Esophagus squamous epithelium (tissue), 5 donors: ENCODE measurements around the gene ST3GAL3. TPM values are rescaled to one million over a fixed set of nuclear protein-coding genes. Genes with fewer than 3 reads are reported as not detected.

Experiments
- DNase-seq: peaks from one replicate; lab custom pipeline; 2025; lab: John Stamatoyannopoulos, UW
- H3K27ac ChIP-seq, 4 donors: fragments of 200-600 bp; sonication (generic); one replicate each; pipeline ENCODE4 v1.5.1; 2016 to 2019; ENCODE audit warnings: mild to moderate bottlenecking in 1 of 4
- H3K27me3 ChIP-seq, 4 donors: fragments of 200-600 bp; sonication (generic); 1 replicate in 3 of 4; 2 replicates in 1 of 4; pipeline versions ENCODE4 v1.5.1 to v1.6.0; 2017 to 2021; ENCODE audit warnings: antibody characterized with exemption in 1 of 4
- H3K36me3 ChIP-seq, 3 donors: fragments of 200-600 bp; sonication (generic); one replicate each; pipeline ENCODE4 v1.5.1; 2016 to 2019
- H3K4me1 ChIP-seq, 3 donors: fragments of 200-600 bp; sonication (generic); one replicate each; pipeline ENCODE4 v1.5.1; 2017 to 2019
- H3K4me3 ChIP-seq, 4 donors: fragments of 200-600 bp; sonication (generic); 1 replicate in 3 of 4; 2 replicates in 1 of 4; pipeline ENCODE4 v1.5.1; 2016 to 2019; ENCODE audit warnings: mild to moderate bottlenecking in 2 of 4, moderate library complexity in 1 of 4
- H3K9me3 ChIP-seq, 3 donors: fragments of 200-600 bp; sonication (generic); one replicate each; pipeline ENCODE4 v1.5.1; 2016 to 2019
- POLR2A ChIP-seq, 4 donors: fragments of 450-650 bp; IDR thresholded peaks; one replicate each; pipeline ENCODE4 v1.6.1; 2017; ENCODE audit warnings: antibody characterized with exemption in 4 of 4, mild to moderate bottlenecking in 4 of 4, moderate library complexity in 3 of 4
- WGBS, 2 donors: methylation state at CpG; one replicate each; pipeline ENCODE4 v1.1.5; 2018; 5-methylcytosine and 5-hydroxymethylcytosine counted together
- intact Hi-C: fragments of 100-400 bp; cut with DNase I; formaldehyde crosslinking; loops from one replicate; pipeline ENCODE4 v1.15.0; 2022
- total RNA-seq, 4 donors: library from RNA; depleted of rRNA; stranded (reverse); fragments of >200 nt; gene quantifications; one replicate each; pipeline ENCODE4 v1.1.0, GENCODE V29; 2016
- TF ChIP-seq, protein P1 (sequence below), 6 experiments: fragments of 450-650 bp in 4 of 6; fragments of 200-600 bp in 2 of 6; sonication (generic) in 2 of 6; IDR thresholded peaks; one replicate each; pipeline ENCODE4 v1.5.1; 2016 to 2019; ENCODE audit warnings: antibody characterized with exemption in 6 of 6, mild to moderate bottlenecking in 4 of 6, moderate library complexity in 4 of 6
- donor health status: DM: yes; HTN: yes; CAD: no.

The ST3GAL3 gene
- total RNA-seq, 4 donors from 2014 or later, result 2.8 to 10.7 (median 7.1) TPM

DNA sequence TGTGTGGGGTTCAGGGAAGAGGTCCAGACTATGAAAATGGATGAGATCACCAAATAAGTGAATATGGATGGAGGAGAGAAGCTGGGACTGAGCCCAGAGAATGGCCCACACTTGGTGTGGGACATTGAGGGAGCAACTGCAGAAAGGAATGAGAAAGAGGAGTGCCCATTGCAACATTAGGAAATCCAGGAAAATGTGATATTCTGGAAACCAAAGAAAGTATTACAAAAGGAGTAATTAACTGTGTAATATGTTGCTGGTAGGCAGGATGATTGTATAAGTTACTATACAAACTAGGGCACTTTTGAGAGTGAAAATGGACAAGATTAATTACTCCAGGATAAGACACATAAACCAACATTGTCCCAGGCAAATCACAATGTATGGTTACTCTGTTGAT is 166.5 kb downstream of the ST3GAL3 start:
- no peaks in the 10 kb centered on the region for H3K36me3 ChIP-seq
- no peaks in the 10 kb centered on the region for H3K27me3 ChIP-seq
- DNase-seq, result no peak
- H3K4me3 ChIP-seq, result no peak overlapping the region
- H3K4me1 ChIP-seq, result peaks cover 0 to 11% (median 0%) of the 10 kb centered on the region in 3 donors
- H3K9me3 ChIP-seq, result no peaks in the 10 kb centered on the region
- intact Hi-C loops, result no loop called here
- TF ChIP-seq, protein P1, sequence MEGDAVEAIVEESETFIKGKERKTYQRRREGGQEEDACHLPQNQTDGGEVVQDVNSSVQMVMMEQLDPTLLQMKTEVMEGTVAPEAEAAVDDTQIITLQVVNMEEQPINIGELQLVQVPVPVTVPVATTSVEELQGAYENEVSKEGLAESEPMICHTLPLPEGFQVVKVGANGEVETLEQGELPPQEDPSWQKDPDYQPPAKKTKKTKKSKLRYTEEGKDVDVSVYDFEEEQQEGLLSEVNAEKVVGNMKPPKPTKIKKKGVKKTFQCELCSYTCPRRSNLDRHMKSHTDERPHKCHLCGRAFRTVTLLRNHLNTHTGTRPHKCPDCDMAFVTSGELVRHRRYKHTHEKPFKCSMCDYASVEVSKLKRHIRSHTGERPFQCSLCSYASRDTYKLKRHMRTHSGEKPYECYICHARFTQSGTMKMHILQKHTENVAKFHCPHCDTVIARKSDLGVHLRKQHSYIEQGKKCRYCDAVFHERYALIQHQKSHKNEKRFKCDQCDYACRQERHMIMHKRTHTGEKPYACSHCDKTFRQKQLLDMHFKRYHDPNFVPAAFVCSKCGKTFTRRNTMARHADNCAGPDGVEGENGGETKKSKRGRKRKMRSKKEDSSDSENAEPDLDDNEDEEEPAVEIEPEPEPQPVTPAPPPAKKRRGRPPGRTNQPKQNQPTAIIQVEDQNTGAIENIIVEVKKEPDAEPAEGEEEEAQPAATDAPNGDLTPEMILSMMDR (IDR thresholded peaks at IDR 0.05), result no peak
- TF ChIP-seq POLR2A (IDR thresholded peaks at IDR 0.05), result no peak
- H3K27ac ChIP-seq, result no peak overlapping the region

DNA sequence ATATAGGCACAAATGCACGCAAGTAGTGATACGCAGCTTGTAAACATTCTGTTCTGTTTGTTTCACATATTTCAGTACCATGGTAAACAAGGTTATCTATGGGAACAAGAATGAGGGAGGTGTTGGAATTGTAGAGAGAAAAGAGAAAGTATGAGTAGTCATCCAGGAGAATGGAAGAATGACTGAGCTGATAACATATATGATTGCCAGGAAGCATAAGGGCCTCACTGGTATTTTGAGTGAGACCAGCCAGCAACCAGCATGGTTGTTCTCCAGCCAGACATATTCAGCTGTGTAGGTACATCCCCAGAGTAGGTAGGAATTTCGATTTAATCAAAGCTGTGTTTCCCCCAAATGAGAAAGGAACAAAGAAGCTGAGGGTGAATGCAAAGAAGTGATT is 167.4 kb downstream of the ST3GAL3 start:
- no peak for DNase-seq
- Histone ChIP-seq H3K9me3 (no peaks in the 10 kb centered on the region), H3K27ac (no peak overlapping the region), H3K4me1 (peaks cover 3 to 14% (median 5%) of the 10 kb centered on the region in 3 donors), H3K36me3 (no peaks in the 10 kb centered on the region), H3K4me3 (no peak overlapping the region), H3K27me3 (no peaks in the 10 kb centered on the region)
- no peak for TF ChIP-seq POLR2A (IDR thresholded peaks at IDR 0.05)
- TF ChIP-seq, protein P1 (IDR thresholded peaks at IDR 0.05), result no peak
- intact Hi-C loops, result no loop called here
- WGBS, 2 donors, result 85 to 94% methylated on average over 3 of the region's 3 CpGs

DNA sequence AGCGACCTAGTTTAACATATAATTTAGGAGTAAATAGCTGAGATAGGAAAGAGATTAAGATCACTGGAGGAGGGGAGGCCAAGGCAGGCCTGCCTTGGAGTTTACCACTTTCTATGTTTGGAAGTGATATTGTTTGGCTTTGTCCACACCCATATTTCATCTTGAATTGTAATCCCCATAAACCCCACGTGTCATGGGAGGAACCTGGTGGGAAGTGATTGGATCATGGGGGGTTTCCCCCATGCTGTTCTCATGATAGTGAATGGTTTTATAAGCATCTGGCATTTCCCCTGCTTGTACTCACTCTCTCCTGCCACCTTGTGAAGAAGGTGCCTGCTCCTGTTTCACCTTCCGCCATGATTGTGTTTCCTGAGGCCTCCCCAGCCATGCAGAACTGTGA is 168.0 kb downstream of the ST3GAL3 start:
- 70 to 77% methylated on average over 3 of the region's 3 CpGs for WGBS, 2 donors
- intact Hi-C loops, result no loop called here
- DNase-seq, result no peak

DNA sequence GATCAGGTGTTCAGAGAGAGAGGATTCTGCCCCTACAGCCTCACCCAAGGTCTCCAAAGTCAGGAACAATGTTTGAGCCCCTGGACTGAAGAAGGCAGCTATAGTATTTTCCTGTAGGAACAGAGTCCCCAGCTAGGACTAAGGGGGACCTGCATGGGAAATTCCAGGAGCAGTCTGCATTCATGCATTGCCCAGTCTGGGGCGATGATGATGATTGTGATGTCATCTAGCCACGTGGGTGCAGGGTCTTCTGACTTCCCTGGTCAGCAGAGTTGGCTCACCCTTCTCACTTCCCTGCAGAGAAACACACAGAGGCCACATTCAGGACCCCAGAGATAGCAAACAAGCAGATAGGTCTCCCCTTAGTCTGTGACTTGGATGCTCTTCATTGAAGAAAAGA is 169.8 kb downstream of the ST3GAL3 start:
- no peaks in the 10 kb centered on the region for H3K27me3 ChIP-seq
- H3K4me3 ChIP-seq, result no peak overlapping the region
- TF ChIP-seq POLR2A (IDR thresholded peaks at IDR 0.05), result no peak
- TF ChIP-seq, protein P1 (IDR thresholded peaks at IDR 0.05), result no peak
- WGBS, 2 donors, result 71 to 79% methylated on average over 1 to 2 of the region's 2 CpGs
- peaks cover 3 to 22% (median 8%) of the 10 kb centered on the region in 3 donors for H3K4me1 ChIP-seq
- DNase-seq, result no peak
- H3K36me3 ChIP-seq, result no peaks in the 10 kb centered on the region
- intact Hi-C loops, result no loop called here
- no peaks in the 10 kb centered on the region for H3K9me3 ChIP-seq
- no peak overlapping the region for H3K27ac ChIP-seq

More for the DNA sequence above, 168.0 kb downstream of the ST3GAL3 start:
- Histone ChIP-seq H3K27me3 (no peaks in the 10 kb centered on the region), H3K9me3 (no peaks in the 10 kb centered on the region), H3K4me1 (peaks cover 3 to 17% (median 5%) of the 10 kb centered on the region in 3 donors), H3K27ac (no peak overlapping the region), H3K4me3 (no peak overlapping the region), H3K36me3 (no peaks in the 10 kb centered on the region)
- no peak for TF ChIP-seq POLR2A (IDR thresholded peaks at IDR 0.05)
- TF ChIP-seq, protein P1 (IDR thresholded peaks at IDR 0.05), result no peak

DNA sequence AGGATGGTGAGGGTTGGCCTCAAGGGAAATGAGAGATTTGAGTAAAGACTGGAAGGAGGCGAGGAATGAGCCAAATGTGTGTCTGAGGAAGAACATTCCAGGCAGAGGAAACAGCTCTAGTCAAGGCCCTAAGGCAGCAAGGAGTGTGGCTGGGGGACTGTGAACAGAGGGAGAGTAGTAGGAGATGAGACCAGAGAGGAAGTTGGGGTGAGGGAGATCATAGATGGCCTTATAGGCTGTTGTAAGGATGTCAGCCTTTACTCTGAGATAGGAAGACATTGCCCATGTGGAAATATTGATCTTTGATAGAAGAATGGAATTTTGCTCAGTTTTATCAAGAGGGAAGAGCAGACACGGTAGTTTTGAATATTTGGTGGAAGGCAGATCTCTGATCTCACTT is 171.1 kb downstream of the ST3GAL3 start:
- Histone ChIP-seq H3K4me1 (peaks cover 3 to 22% (median 8%) of the 10 kb centered on the region in 3 donors), H3K4me3 (no peak overlapping the region), H3K27ac (no peak overlapping the region), H3K9me3 (no peaks in the 10 kb centered on the region), H3K27me3 (no peaks in the 10 kb centered on the region), H3K36me3 (no peaks in the 10 kb centered on the region)
- no peak for DNase-seq
- TF ChIP-seq POLR2A (IDR thresholded peaks at IDR 0.05), result no peak
- TF ChIP-seq, protein P1 (IDR thresholded peaks at IDR 0.05), result no peak
- intact Hi-C loops, result no loop called here
- WGBS, 2 donors, result 76 to 91% methylated on average over 2 of the region's 2 CpGs
